Glutamatergic neuron (in vitro differentiated cells): ENCODE data around the gene ZNF287. TPM values are rescaled to one million over a fixed set of nuclear protein-coding genes. Genes with fewer than 3 reads are reported as not detected.
A peak's percentile ranks its signal among the peaks of the same experiment; 100 is the strongest.

Experiments
- DNase-seq: peaks from one replicate; pipeline ENCODE4 v3.0.0; 2022
- H3K27ac Mint-ChIP-seq: one replicate; pipeline ENCODE4 v1.8.0; 2020; ENCODE audit warnings: mild to moderate bottlenecking, mixed read lengths, inconsistent platforms; ENCODE audit not compliant: unreplicated experiment
- H3K27me3 Mint-ChIP-seq: one replicate; pipeline ENCODE4 v1.8.0; 2020; ENCODE audit warnings: mild to moderate bottlenecking, moderate library complexity, mixed read lengths, inconsistent platforms; ENCODE audit not compliant: unreplicated experiment
- H3K36me3 Mint-ChIP-seq: one replicate; pipeline ENCODE4 v1.8.0; 2020; ENCODE audit warnings: mild to moderate bottlenecking, mixed read lengths, inconsistent platforms; ENCODE audit not compliant: unreplicated experiment
- H3K4me1 Mint-ChIP-seq: one replicate; pipeline ENCODE4 v1.8.0; 2020; ENCODE audit warnings: mild to moderate bottlenecking, low read depth, mixed read lengths, inconsistent platforms; ENCODE audit not compliant: unreplicated experiment
- H3K4me3 Mint-ChIP-seq: one replicate; pipeline ENCODE4 v1.8.0; 2020; ENCODE audit warnings: mild to moderate bottlenecking, mixed read lengths, inconsistent platforms; ENCODE audit not compliant: unreplicated experiment
- H3K9me3 Mint-ChIP-seq: one replicate; pipeline ENCODE4 v1.8.0; 2020; ENCODE audit warnings: mild to moderate bottlenecking, moderate library complexity, mixed read lengths, inconsistent platforms; ENCODE audit not compliant: unreplicated experiment
- long read RNA-seq: library from polyadenylated mRNA; unstranded; transcript quantifications from one replicate; pipeline ENCODE4 v2.0.0, GENCODE V29; 2020; ENCODE audit not compliant: unreplicated experiment
- total RNA-seq: library from RNA; stranded (reverse); fragmentation: NEBNext Ultra II Directional; extraction: Animal tissue kit (Norgen Biotek cat#: 25700); gene quantifications from one replicate; pipeline ENCODE4 v1.2.1, GENCODE V29; 2021; ENCODE audit not compliant: unreplicated experiment
- TF ChIP-seq, protein P1 (sequence below): fragments of 200-600 bp; sonication (generic); IDR thresholded peaks from one replicate; pipeline ENCODE4 v1.5.0; 2021; ENCODE audit not compliant: partially characterized antibody, unreplicated experiment

ZNF287 gene
- total RNA-seq: 17.4 TPM
- long read RNA-seq, partial matches to known transcripts: 3 of 10 reads
- long read RNA-seq, other reads (novel, unspliced or antisense): 4 of 10 reads

DNA sequence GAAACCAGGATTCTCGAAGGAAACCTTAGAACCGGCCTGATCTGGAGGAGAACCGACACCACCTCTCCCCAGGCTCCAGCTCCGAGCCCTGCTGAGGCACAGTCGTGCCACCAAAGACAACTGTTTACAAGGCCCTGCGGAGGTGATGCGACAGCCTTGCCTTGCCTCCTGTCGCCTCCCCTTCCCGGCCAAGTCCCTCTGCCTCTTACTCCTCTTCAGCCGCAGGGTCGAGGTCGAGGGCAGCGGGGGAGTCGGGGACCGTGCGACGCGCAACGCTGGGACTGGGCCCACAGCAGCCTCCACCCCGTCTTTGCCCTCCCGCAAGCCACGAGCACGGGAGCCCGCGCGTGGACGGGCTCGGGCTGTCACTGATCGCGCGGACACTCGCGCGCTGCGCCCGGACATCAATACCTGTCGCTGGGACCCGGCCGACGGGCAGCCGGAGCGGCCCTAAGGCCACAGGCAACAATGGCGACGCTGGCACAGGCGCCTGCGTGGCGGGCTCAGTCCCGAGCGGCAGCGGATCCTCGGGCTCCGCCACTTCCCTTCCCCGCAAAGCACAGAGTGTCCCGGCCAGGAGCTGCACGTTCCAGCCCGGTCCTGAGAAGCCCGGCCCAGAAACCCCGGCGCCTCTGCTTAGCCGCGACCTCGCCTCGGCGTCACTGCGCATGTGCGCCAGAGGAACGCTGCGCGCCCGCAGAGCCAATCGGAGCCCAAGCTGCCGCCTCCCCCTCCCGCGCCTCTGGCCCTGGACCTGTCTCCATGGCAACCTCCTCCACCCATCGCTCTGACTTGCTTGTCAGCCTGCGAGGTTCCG lies at the start of gene ZNF287:
Gene ZNF287, minus strand, starts transcription at position 664 of the 817 bp plus-strand sequence. CDS start 1,473 bp downstream, outside the sequence.
- no peaks in the 10 kb centered on the region for H3K27me3 Mint-ChIP-seq
- H3K36me3 Mint-ChIP-seq: peaks cover 5% of the 10 kb centered on the region
- TF ChIP-seq, protein P1, sequence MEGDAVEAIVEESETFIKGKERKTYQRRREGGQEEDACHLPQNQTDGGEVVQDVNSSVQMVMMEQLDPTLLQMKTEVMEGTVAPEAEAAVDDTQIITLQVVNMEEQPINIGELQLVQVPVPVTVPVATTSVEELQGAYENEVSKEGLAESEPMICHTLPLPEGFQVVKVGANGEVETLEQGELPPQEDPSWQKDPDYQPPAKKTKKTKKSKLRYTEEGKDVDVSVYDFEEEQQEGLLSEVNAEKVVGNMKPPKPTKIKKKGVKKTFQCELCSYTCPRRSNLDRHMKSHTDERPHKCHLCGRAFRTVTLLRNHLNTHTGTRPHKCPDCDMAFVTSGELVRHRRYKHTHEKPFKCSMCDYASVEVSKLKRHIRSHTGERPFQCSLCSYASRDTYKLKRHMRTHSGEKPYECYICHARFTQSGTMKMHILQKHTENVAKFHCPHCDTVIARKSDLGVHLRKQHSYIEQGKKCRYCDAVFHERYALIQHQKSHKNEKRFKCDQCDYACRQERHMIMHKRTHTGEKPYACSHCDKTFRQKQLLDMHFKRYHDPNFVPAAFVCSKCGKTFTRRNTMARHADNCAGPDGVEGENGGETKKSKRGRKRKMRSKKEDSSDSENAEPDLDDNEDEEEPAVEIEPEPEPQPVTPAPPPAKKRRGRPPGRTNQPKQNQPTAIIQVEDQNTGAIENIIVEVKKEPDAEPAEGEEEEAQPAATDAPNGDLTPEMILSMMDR: no peak
- peak within 1 kb of the TSS; percentile 33 for H3K27ac Mint-ChIP-seq
- no peaks in the 10 kb centered on the region for H3K9me3 Mint-ChIP-seq
- no peaks in the 10 kb centered on the region for H3K4me1 Mint-ChIP-seq
- peak; percentile 96 for DNase-seq
- peak within 1 kb of the TSS; percentile 94 for H3K4me3 Mint-ChIP-seq

DNA sequence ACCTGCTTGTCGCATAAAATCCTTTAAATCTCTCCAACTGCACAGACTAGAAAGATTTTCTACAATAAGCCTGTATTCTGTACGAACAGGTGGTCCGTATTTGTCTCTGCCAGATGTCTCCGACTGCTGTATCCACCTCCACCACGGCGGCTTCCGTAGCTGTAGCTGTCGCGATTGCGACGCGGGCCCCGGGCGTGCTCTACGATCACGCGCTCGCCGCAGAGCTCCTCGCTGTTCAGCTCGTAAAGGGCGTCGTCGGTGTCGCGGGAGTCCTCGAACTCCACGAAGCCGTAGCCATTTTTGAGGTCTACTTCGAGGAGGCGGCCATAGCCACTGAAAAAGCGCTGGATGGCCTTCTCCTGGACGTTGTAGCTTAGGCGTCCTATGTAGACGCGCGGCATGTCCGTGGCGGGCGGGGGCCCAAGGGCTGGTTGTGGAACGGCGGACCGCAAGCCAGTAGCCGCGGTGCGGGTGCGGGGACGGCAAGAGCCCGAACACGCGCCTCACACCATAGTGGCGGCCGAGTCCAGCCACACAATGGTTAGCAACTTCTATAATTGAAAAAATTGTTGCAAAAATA lies 48.6 kb upstream of the ZNF287 start:
- Mint-ChIP-seq H3K27ac (no peak overlapping the region), H3K36me3 (peaks cover 54% of the 10 kb centered on the region)

DNA sequence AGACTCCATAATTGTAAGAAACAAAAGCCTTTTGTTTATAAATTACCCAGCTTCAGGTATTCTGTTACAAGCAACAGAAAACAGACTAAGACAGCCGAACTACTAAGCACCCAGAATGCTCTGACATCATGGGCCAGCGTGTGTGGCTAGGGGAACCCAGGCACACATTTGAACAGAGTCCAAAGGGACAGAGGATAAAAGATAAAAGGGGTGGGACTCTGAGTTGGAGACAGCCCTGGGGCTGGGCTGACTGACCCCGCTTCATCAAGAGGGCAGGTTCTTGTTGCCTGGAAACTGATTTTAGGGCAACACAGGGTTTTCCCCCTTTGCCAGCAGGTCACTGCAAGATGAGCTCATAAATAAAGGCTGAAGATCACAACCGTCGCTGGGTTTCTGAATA lies 30.5 kb upstream of the ZNF287 start:
- Mint-ChIP-seq H3K36me3 (peaks cover 11% of the 10 kb centered on the region), H3K4me3 (no peak overlapping the region), H3K9me3 (peaks cover 6% of the 10 kb centered on the region), H3K27ac (no peak overlapping the region), H3K4me1 (peaks cover 3% of the 10 kb centered on the region), H3K27me3 (no peaks in the 10 kb centered on the region)
- TF ChIP-seq, protein P1: no peak
- no peak for DNase-seq

More for the DNA sequence above, 48.6 kb upstream of the ZNF287 start:
- H3K4me1 Mint-ChIP-seq: no peaks in the 10 kb centered on the region
- DNase-seq: no peak
- TF ChIP-seq, protein P1: no peak
- peaks cover 2% of the 10 kb centered on the region for H3K27me3 Mint-ChIP-seq
- H3K4me3 Mint-ChIP-seq: no peak overlapping the region
- peaks cover 20% of the 10 kb centered on the region for H3K9me3 Mint-ChIP-seq

DNA sequence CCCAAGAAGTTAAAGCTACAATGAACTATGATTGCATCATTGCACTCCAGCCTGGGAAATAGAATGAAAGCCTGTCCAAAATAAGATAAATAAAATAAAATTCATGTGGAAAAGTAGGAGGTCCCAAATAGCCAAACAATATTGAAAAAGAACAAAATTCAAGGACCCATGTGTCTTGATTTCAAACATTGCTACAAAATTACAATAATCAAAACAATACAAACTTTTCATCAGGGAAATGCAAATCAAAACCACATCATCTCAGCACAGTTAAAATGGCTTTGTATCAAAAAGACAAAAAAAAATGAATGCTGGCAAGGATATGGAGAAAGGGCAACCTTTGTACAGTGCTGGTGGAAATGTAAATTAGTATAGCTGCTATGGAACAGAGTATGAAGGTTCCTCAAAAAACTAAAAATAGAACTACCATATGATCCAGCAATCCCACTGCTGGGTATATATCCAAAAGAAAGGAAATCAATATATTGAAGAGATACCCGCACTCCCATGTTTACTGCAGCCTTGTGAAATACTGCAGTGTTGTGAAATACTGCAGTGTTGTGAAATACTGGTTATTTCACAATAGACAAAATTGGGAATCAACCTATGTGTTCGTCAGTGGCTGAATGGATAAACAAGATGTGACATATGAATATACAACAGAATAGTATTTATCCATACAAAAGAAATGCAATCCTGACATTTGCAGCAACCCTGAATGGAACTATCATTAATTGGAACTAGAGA lies 24.5 kb upstream of the ZNF287 start:
- H3K27me3 Mint-ChIP-seq: no peaks in the 10 kb centered on the region
- H3K27ac Mint-ChIP-seq: no peak overlapping the region
- TF ChIP-seq, protein P1: no peak
- H3K4me3 Mint-ChIP-seq: no peak overlapping the region
- no peak for DNase-seq
- H3K36me3 Mint-ChIP-seq: peaks cover 4% of the 10 kb centered on the region
- peaks cover 4% of the 10 kb centered on the region for H3K9me3 Mint-ChIP-seq
- peaks cover 3% of the 10 kb centered on the region for H3K4me1 Mint-ChIP-seq
